CD4-positive, alpha-beta T cell treated with Interferon gamma for 1 hour (primary cell): ENCODE measurements around the gene PACSIN1.

ENCODE experiments used
- DNase-seq: peaks from one replicate; pipeline ENCODE4 v3.0.0-alpha.2; 2020

Gene PACSIN1

GRCh38 chr6:34529665-34530327 lies 63.9 kb downstream of the PACSIN1 start:
- DNase-seq, result no peak

GRCh38 chr6:34530753-34531365 lies 65.0 kb downstream of the PACSIN1 start:
- DNase-seq, result no peak

GRCh38 chr6:34531580-34532201 lies 65.8 kb downstream of the PACSIN1 start:
- peak; percentile 70 for DNase-seq

- DNase-seq, result no peak
Measured at GRCh38 chr6:34532230-34532629, 66.4 kb downstream of the PACSIN1 start.

- DNase-seq, result no peak
Measured at GRCh38 chr6:34534146-34534545, 68.3 kb downstream of the PACSIN1 start.

GRCh38 chr6:34534656-34535055 lies 68.8 kb downstream of the PACSIN1 start:
- no peak for DNase-seq

- DNase-seq, result no peak
Measured at GRCh38 chr6:34535199-34535598, 69.3 kb downstream of the PACSIN1 start.

- DNase-seq, result no peak
Measured at GRCh38 chr6:34535646-34536045, 69.8 kb downstream of the PACSIN1 start.

GRCh38 chr6:34536251-34536958 lies 70.5 kb downstream of the PACSIN1 start:
- DNase-seq, result no peak

GRCh38 chr6:34536959-34537848 lies 71.3 kb downstream of the PACSIN1 start:
- no peak for DNase-seq

- DNase-seq, result no peak
Measured at GRCh38 chr6:34537922-34538550, 72.2 kb downstream of the PACSIN1 start.

- no peak for DNase-seq
Measured at GRCh38 chr6:34538581-34538980, 72.7 kb downstream of the PACSIN1 start.

- DNase-seq, result no peak
Measured at GRCh38 chr6:34539181-34539580, 73.3 kb downstream of the PACSIN1 start.

- no peak for DNase-seq
Measured at GRCh38 chr6:34540222-34540621, 74.3 kb downstream of the PACSIN1 start.

GRCh38 chr6:34540841-34541240 lies 75.0 kb downstream of the PACSIN1 start:
- no peak for DNase-seq

GRCh38 chr6:34543421-34543820 lies 77.5 kb downstream of the PACSIN1 start:
- no peak for DNase-seq

- DNase-seq, result no peak
Measured at GRCh38 chr6:34544052-34544604, 78.3 kb downstream of the PACSIN1 start.

- DNase-seq, result no peak
Measured at GRCh38 chr6:34544776-34545471, 79.0 kb downstream of the PACSIN1 start.

GRCh38 chr6:34546551-34547321 lies 80.9 kb downstream of the PACSIN1 start:
- DNase-seq, result no peak
